ENCODE measurements around the gene HAUS5.

HAUS5 gene

GRCh38 chr19:35620001-35620400 lies 7.5 kb downstream of the HAUS5 start:
- H3K36me3 Mint-ChIP-seq: peaks cover 27% of the 10 kb centered on the region
- no peaks in the 10 kb centered on the region for H3K27me3 Mint-ChIP-seq
- H3K27ac Mint-ChIP-seq: no peak overlapping the region
- CTCF ChIA-PET: no interaction called here
- H3K4me1 Mint-ChIP-seq: no peaks in the 10 kb centered on the region
- no peaks in the 10 kb centered on the region for H3K9me3 Mint-ChIP-seq
- no peak for DNase-seq
- no peak overlapping the region for H3K4me3 Mint-ChIP-seq

- Mint-ChIP-seq H3K27me3 (no peaks in the 10 kb centered on the region), H3K9me3 (no peaks in the 10 kb centered on the region), H3K4me1 (peaks cover 2% of the 10 kb centered on the region), H3K4me3 (no peak overlapping the region), H3K36me3 (peaks cover 25% of the 10 kb centered on the region), H3K27ac (peak overlapping the region; percentile 34)
- no peak for DNase-seq
- CTCF ChIA-PET: no interaction called here
Observed at GRCh38 chr19:35621708-35622107, 9.2 kb downstream of the HAUS5 start.

- Mint-ChIP-seq H3K27ac (no peak overlapping the region), H3K36me3 (peaks cover 25% of the 10 kb centered on the region), H3K9me3 (no peaks in the 10 kb centered on the region), H3K4me1 (peaks cover 2% of the 10 kb centered on the region), H3K27me3 (no peaks in the 10 kb centered on the region), H3K4me3 (no peak overlapping the region)
- CTCF ChIA-PET: no interaction called here
- DNase-seq: no peak
Observed at GRCh38 chr19:35622750-35623149, 10.2 kb downstream of the HAUS5 start.

GRCh38 chr19:35623327-35624010 lies 10.9 kb downstream of the HAUS5 start:
- DNase-seq: no peak
- H3K4me1 Mint-ChIP-seq: peaks cover 7% of the 10 kb centered on the region
- H3K27me3 Mint-ChIP-seq: no peaks in the 10 kb centered on the region
- no peaks in the 10 kb centered on the region for H3K9me3 Mint-ChIP-seq
- no peak overlapping the region for H3K4me3 Mint-ChIP-seq
- no peak overlapping the region for H3K27ac Mint-ChIP-seq
- CTCF ChIA-PET: no interaction called here
- H3K36me3 Mint-ChIP-seq: peaks cover 23% of the 10 kb centered on the region

GRCh38 chr19:35628264-35628564 lies 15.7 kb downstream of the HAUS5 start:
- Mint-ChIP-seq H3K27me3 (no peaks in the 10 kb centered on the region), H3K4me3 (peak overlapping the region; percentile 100), H3K9me3 (no peaks in the 10 kb centered on the region), H3K27ac (peak overlapping the region; percentile 99), H3K4me1 (peaks cover 22% of the 10 kb centered on the region), H3K36me3 (peaks cover 34% of the 10 kb centered on the region)
- CTCF ChIA-PET: no interaction called here
- DNase-seq: no peak

- no peaks in the 10 kb centered on the region for H3K27me3 Mint-ChIP-seq
- DNase-seq: peak; percentile 97
- peak within 1 kb of the TSS; percentile 100 for H3K4me3 Mint-ChIP-seq
- peaks cover 38% of the 10 kb centered on the region for H3K36me3 Mint-ChIP-seq
- CTCF ChIA-PET: no interaction called here
- no peaks in the 10 kb centered on the region for H3K9me3 Mint-ChIP-seq
- peaks cover 22% of the 10 kb centered on the region for H3K4me1 Mint-ChIP-seq
- H3K27ac Mint-ChIP-seq: peak within 1 kb of the TSS; percentile 99
Observed at GRCh38 chr19:35628565-35629331, 16.2 kb downstream of the HAUS5 start, which contains the start of gene RBM42. RBM42 (plus strand) TSS chr19:35629036; CDS start chr19:35629154, 118 bp downstream.

GRCh38 chr19:35629332-35629633 lies 16.7 kb downstream of the HAUS5 start:
- Mint-ChIP-seq H3K4me1 (peaks cover 22% of the 10 kb centered on the region), H3K27me3 (no peaks in the 10 kb centered on the region), H3K27ac (peak overlapping the region; percentile 99), H3K4me3 (peak overlapping the region; percentile 100), H3K36me3 (peaks cover 41% of the 10 kb centered on the region), H3K9me3 (no peaks in the 10 kb centered on the region)
- DNase-seq: no peak
- CTCF ChIA-PET: interaction anchor here (1.3 kb wide), 1 partner anchor 81 kb away, joined by 3 read pairs; no protein-coding TSS in a partner anchor

GRCh38 chr19:35633727-35634440 lies 21.3 kb downstream of the HAUS5 start:
- Mint-ChIP-seq H3K36me3 (peaks cover 54% of the 10 kb centered on the region), H3K4me1 (peaks cover 11% of the 10 kb centered on the region), H3K4me3 (no peak overlapping the region), H3K27ac (no peak overlapping the region), H3K27me3 (no peaks in the 10 kb centered on the region), H3K9me3 (no peaks in the 10 kb centered on the region)
- CTCF ChIA-PET: no interaction called here
- no peak for DNase-seq

GRCh38 chr19:35636651-35637050 lies 24.1 kb downstream of the HAUS5 start:
- CTCF ChIA-PET: no interaction called here
- Mint-ChIP-seq H3K9me3 (no peaks in the 10 kb centered on the region), H3K27ac (no peak overlapping the region), H3K4me3 (no peak overlapping the region), H3K27me3 (no peaks in the 10 kb centered on the region), H3K4me1 (peaks cover 6% of the 10 kb centered on the region), H3K36me3 (peaks cover 41% of the 10 kb centered on the region)
- DNase-seq: no peak

- DNase-seq: no peak
- no peak overlapping the region for H3K4me3 Mint-ChIP-seq
- H3K36me3 Mint-ChIP-seq: peaks cover 36% of the 10 kb centered on the region
- no peaks in the 10 kb centered on the region for H3K27me3 Mint-ChIP-seq
- CTCF ChIA-PET: no interaction called here
- no peak overlapping the region for H3K27ac Mint-ChIP-seq
- peaks cover 12% of the 10 kb centered on the region for H3K4me1 Mint-ChIP-seq
- H3K9me3 Mint-ChIP-seq: no peaks in the 10 kb centered on the region
Observed at GRCh38 chr19:35637165-35637564, 24.6 kb downstream of the HAUS5 start.

GRCh38 chr19:35639321-35639639 lies 26.7 kb downstream of the HAUS5 start:
- Mint-ChIP-seq H3K27me3 (no peaks in the 10 kb centered on the region), H3K9me3 (no peaks in the 10 kb centered on the region), H3K4me3 (no peak overlapping the region), H3K27ac (no peak overlapping the region), H3K36me3 (peaks cover 19% of the 10 kb centered on the region), H3K4me1 (peaks cover 25% of the 10 kb centered on the region)
- no peak for DNase-seq
- CTCF ChIA-PET: no interaction called here

GRCh38 chr19:35639863-35640262 lies 27.3 kb downstream of the HAUS5 start:
- no peaks in the 10 kb centered on the region for H3K9me3 Mint-ChIP-seq
- no peak overlapping the region for H3K27ac Mint-ChIP-seq
- H3K27me3 Mint-ChIP-seq: no peaks in the 10 kb centered on the region
- no peak overlapping the region for H3K4me3 Mint-ChIP-seq
- peaks cover 31% of the 10 kb centered on the region for H3K4me1 Mint-ChIP-seq
- CTCF ChIA-PET: no interaction called here
- DNase-seq: no peak
- peaks cover 17% of the 10 kb centered on the region for H3K36me3 Mint-ChIP-seq

GRCh38 chr19:35641515-35642151 lies 29.1 kb downstream of the HAUS5 start, which contains the start of gene ETV2:
ETV2 (plus strand) TSS chr19:35641745; CDS start chr19:35642461, 716 bp downstream.
- peak within 1 kb of the TSS; percentile 19 for H3K27ac Mint-ChIP-seq
- DNase-seq: peak; percentile 73
- H3K27me3 Mint-ChIP-seq: no peaks in the 10 kb centered on the region
- H3K4me3 Mint-ChIP-seq: peak within 1 kb of the TSS; percentile 71
- H3K4me1 Mint-ChIP-seq: peaks cover 45% of the 10 kb centered on the region
- CTCF ChIA-PET: no interaction called here
- H3K9me3 Mint-ChIP-seq: no peaks in the 10 kb centered on the region
- H3K36me3 Mint-ChIP-seq: peaks cover 7% of the 10 kb centered on the region

GRCh38 chr19:35642312-35642711 lies 29.8 kb downstream of the HAUS5 start:
- CTCF ChIA-PET: no interaction called here
- peaks cover 2% of the 10 kb centered on the region for H3K36me3 Mint-ChIP-seq
- no peaks in the 10 kb centered on the region for H3K9me3 Mint-ChIP-seq
- no peaks in the 10 kb centered on the region for H3K27me3 Mint-ChIP-seq
- H3K4me1 Mint-ChIP-seq: peaks cover 47% of the 10 kb centered on the region
- DNase-seq: no peak
- H3K4me3 Mint-ChIP-seq: peak overlapping the region; percentile 71
- peak overlapping the region; percentile 19 for H3K27ac Mint-ChIP-seq
